Islet precursor cell (in vitro differentiated cells): ENCODE data around the gene ADM5.

Experiments used
- DNase-seq: peaks from one replicate; pipeline ENCODE4 v3.0.0-alpha.2; 2018

Gene ADM5

DNA sequence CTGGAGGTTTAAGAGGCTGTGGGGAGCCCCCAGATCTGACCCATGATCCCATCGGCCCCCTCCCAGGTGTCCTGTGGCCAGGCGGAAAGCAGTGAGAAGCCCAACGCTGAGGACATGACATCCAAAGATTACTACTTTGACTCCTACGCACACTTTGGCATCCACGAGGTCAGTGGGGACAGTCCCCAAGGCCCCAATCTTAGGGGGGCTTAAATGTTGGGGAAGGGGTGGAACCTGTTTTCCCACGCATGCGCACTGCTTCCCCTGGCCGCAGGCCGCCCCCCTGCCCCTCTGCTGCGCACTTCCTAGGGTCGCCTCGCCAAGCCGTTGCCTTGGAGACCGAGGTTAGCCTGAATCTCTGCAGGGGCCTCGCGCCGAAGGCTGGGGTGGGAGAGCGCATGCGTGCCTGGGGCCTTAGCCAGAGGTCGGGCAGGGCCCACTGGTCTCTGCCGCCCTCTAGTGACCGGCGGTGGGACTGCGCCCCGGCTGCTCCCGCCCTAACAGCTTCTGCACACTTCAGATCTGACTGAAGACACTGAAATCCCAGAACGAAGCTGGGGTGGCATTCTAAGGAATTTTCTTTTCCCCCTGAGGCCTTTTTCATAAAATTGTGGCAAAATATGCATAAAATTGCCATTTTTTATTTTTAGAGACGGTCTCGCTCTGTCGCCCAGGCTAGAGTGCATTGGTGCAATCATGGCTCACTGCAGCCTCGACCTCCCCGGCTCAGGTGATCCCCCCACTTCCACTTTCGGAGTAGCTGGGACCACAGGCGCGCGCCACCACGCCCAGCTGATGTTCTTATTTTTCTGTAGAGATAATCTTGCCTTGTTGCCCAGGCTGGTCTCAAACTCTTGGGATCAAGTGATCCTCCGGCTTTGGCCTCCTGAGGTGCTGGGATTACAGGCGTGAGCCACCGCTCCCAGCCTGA is 8.7 kb upstream of the ADM5 start:
- DNase-seq, result peak; percentile 96

- DNase-seq, result no peak
Measured at GRCh38 chr19:49681830-49682229, 7.6 kb upstream of the ADM5 start.

DNA sequence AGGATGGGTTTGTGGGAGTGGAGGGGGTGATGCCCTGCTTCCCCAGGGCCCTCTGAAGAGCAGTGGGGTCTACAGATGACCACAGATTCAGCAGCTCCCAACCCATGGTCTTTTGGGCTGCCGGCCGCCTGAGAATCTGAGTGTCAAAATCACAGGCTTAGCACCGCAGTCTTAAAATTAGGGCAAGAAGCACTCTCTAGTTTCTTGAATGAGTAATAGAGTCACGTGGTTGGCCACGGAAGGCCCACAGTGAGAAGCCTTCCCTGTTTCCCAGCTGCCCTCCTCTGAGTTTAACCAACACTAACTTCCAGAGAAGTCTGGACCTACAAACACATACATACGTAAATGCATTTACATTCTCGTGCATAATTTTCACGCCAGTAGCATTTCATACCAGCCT is 7.1 kb upstream of the ADM5 start:
- no peak for DNase-seq

DNA sequence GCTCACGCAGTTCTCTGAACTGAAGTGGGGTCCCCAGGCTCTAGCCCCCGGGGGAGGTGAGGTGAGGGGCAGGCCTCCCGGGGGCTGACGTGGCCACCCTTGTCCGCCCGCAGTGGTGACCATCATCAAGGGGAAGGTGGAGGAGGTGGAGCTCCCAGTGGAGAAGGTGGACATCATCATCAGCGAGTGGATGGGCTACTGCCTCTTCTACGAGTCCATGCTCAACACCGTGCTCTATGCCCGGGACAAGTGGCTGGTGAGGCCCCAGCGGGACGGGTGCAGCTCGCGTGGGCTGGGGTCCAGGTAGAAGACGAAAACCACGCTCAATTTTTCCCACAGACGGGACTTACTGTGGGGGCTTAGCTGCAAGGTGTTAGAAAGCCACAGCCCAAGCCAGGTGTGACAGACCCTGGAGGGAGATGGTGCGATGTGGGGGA is 5.6 kb upstream of the ADM5 start:
- no peak for DNase-seq

GRCh38 chr19:49684251-49684982 is 5.0 kb upstream of the ADM5 start:
- DNase-seq, result no peak

DNA sequence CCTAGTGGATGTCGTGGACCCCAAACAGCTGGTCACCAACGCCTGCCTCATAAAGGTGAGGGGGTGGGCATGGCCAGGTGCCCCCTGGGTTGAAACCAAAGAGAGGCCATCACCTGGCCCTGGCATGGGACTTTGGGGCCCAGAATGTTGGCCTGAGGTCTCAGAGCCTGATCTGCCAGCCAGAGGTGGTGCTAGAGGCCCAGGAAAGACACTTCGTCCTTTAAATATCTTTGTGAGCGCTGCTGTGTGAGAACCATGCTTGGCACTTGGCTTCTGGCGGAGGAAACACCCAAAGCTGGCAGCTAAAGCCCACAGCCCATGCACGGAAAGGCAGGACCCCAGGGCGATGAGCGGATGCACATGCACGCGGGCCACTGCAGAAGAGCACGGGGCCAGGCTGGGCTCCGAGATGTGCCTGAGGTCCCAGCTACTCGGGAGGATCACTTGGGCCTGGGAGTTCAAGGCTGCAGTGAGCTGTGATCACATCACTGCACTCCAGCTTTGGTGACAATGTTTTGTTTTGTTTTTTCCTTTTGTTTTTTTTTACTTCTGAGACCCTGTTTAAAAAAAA is 4.3 kb upstream of the ADM5 start:
- no peak for DNase-seq

DNA sequence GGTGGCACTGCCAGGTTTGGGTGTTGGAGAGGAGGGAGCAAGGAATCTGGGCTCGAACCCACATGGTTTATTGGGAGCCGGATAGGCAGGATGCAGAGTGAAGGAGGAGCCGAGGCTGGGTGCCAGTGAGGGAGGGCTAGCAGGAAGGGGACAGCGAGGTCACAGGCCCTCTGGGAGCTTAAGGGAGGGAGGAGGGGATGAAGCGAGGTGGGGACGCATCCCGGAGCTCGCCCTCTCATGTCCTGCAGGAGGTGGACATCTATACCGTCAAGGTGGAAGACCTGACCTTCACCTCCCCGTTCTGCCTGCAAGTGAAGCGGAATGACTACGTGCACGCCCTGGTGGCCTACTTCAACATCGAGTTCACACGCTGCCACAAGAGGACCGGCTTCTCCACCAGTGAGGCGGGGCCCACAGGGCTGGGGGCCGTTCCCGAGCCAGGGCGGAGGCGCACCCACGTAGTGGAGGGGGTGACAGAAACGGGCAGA is 3.5 kb upstream of the ADM5 start:
- no peak for DNase-seq

GRCh38 chr19:49686503-49687088 is 2.8 kb upstream of the ADM5 start:
- no peak for DNase-seq

- DNase-seq, result no peak
Measured at GRCh38 chr19:49687150-49687549, 2.2 kb upstream of the ADM5 start.

- DNase-seq, result no peak
Measured at GRCh38 chr19:49687566-49688316, 1.7 kb upstream of the ADM5 start.

DNA sequence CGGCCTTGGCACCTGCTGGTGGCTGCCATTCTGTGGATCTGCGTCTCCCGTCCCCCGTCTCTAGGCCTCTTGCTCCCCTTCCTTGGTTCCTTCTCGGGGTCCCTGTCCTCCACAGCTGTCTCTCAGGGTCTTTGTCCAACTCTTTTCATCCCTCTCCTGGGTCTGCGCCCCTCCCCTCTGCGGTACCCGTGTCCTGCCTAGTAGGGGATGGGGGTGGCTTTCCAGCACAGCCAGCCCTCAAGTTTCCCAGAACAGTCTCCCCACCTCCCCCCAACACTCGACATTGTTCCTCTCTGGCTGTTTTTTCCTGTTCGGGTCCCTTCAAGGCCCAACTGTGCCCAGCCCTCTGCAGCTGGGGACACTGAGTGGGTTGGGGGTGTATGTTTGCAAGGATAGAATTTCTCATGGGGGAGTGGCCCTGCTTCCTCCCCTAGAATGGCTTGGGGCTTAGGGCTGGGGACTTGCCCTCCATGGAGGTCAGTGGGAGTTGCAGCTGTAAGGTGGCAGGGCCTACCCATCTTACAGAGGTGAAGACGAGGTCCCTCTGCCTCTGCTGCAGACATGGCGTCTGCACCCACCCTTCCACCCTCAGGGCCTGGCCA is 762 bp upstream of the ADM5 start:
- no peak for DNase-seq

- no peak for DNase-seq
Measured at GRCh38 chr19:49690079-49690655, 773 bp downstream of the ADM5 start.

DNA sequence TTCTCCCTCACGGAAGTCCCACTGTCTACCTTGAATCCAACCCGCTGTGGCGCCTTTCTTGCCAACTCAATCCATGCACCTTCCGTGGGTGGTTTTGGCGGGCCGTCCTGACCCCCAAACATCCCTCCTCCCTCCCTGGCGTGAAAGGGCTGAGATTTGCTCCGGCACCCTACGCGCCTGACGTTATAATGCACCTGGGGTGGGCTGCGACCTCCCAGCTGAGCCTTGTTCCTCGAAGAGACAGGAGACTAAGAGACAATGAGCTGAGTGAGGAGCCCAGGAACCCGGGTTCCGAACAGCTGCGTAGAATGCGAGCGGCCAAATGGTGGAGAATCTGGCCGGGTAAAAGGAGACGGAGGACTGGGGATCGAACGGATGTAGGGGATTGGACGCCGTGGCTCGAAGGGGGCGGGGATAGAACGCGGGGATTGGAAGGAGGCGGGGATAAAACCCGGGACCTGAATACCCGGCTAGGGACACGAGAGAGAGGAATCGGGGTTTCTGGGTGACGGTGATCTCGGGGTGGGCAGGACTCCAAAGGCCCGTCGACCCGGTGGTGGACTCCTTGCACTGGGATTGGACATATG is 1.4 kb downstream of the ADM5 start, which contains the start of gene CPT1C:
Gene CPT1C, plus strand, starts transcription at position 461 of the 587 bp plus-strand sequence. CDS start 1,137 bp downstream, outside the sequence.
- DNase-seq, result peak; percentile 91

DNA sequence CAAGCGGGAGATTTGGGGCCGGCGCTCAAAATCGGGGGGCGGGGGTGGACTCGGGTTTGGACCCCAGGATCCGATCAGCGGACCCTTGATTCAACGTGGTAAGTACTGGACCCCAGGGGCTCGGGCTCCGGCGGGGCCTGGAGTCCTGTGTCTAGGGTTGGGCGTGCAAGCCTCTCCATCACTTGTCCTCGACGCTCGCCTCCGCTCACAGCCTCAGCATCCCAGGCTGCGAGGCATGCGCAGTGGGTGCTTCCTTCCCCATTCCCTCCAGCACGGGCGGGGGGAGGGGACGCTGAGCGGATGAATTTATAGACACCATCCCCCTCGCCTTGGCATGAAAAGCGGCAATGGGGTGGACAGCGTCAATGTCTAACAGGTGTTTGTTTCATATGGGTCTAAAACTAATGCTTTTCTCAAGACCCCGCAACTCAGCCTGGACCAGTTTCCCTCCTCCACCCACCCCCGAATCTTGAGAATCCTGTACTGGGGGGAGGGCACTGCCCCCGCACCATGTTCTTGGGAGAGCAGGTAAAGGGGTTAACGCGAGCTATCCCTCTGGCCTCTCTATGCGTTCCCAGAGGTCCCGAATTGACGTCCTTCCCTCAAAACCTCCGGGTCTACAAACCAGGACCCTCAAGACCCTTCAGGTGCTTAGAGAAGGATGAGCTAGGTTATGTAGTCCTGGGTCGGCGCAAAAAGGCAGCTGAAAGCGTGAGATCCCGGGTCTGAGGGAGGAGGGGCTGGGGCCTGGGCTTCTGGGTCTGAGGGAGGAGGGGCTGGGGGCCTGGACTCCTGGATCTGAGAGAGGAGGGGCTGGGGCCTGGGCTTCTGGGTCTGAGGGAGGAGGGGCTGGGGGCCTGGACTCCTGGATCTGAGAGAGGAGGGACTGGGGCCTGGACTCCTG is 2.1 kb downstream of the ADM5 start:
- DNase-seq, result peak; percentile 82

- DNase-seq, result no peak
Measured at GRCh38 chr19:49692147-49692506, 2.7 kb downstream of the ADM5 start.

GRCh38 chr19:49696115-49696514 is 6.7 kb downstream of the ADM5 start:
- no peak for DNase-seq

GRCh38 chr19:49696865-49697264 is 7.5 kb downstream of the ADM5 start:
- no peak for DNase-seq

GRCh38 chr19:49699364-49699763 is 10.0 kb downstream of the ADM5 start:
- no peak for DNase-seq

GRCh38 chr19:49700563-49700962 is 11.2 kb downstream of the ADM5 start:
- DNase-seq, result no peak

DNA sequence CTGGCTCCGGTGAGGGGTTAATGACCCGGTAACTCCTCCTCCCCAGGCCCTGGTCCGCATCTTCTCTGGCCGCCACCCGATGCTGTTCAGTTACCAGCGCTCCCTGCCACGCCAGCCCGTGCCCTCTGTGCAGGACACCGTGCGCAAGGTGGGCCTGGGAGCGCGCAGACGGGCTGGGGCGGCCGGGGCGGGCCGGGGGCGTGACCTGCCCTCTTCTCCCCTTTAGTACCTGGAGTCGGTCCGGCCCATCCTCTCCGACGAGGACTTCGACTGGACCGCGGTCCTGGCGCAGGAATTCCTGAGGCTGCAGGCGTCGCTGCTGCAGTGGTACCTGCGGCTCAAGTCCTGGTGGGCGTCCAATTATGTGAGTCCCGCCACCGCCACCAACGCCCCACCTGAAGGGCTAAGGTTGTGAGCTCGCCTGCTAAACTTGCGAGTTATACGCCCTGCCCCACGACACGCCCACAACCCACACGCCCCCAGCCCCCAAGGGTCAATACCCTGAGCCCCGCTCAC is 11.9 kb downstream of the ADM5 start:
- no peak for DNase-seq
